Neural cell (in vitro differentiated cells): ENCODE results near the gene DENND1A.

Experiments used
- CTCF ChIP-seq: fragments of 450-650 bp; IDR thresholded peaks from 2 replicates; pipeline ENCODE4 v1.5.1; 2014; ENCODE audit warnings: antibody characterized with exemption, mild to moderate bottlenecking, moderate library complexity; ENCODE audit not compliant: poor library complexity, severe bottlenecking
- EZH2 ChIP-seq: fragments of 200-600, 300-800 bp; shearing (Covaris generic), sonication (generic); IDR thresholded peaks from 2 replicates; pipeline ENCODE4 v1.6.1; 2014; ENCODE audit warnings: antibody characterized with exemption, low read length, borderline replicate concordance, mild to moderate bottlenecking; ENCODE audit not compliant: insufficient read depth, poor library complexity, severe bottlenecking
- MXI1 ChIP-seq: fragments of 450-650 bp; conservative IDR thresholded peaks from 2 replicates; pipeline ENCODE4 v1.6.1; 2014; ENCODE audit warnings: antibody characterized with exemption, mild to moderate bottlenecking; ENCODE audit not compliant: poor library complexity, severe bottlenecking
- POLR2AphosphoS5 ChIP-seq: IDR thresholded peaks from 2 replicates; pipeline ENCODE4 v1.6.1; 2012
- TAF1 ChIP-seq: IDR thresholded peaks from 2 replicates; pipeline ENCODE4 v1.6.1; 2012; ENCODE audit warnings: low read depth

DNA sequence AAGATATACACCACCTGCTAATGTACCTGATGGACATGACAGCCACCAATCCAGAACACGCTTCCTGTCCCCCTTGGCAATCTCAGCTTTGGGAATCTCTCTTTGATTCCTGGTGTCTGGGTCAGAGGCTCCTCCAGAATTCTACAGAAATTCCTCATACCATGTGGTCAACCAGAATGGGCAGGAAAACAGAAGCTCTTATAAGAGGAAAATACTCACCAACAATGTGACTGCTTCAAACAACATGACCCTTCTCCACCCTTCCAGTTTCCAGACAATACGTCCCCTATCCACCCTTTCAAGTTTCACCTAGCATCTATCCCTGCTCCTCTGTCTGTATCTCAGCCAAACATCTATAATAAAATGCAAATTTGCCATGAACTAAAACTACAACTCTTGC is 247.2 kb downstream of the DENND1A start:
- TF ChIP-seq CTCF (no peak), POLR2AphosphoS5 (no peak), EZH2 (no peak), TAF1 (no peak), MXI1 (no peak)
